ENCODE data around the gene ARSA. TPM values are rescaled to one million over a fixed set of nuclear protein-coding genes. Genes with fewer than 3 reads are reported as not detected.

ARSA gene
- total RNA-seq, result 10 to 100 TPM in 1 of 2 donors, 1 to 10 TPM in 1; 6.8 to 11.4 TPM
- 10 to 100 TPM; 20.3 to 28.0 TPM for polyA plus RNA-seq

- peaks cover 6 to 39% (median 15%) of the 10 kb centered on the region in 4 donors for H3K4me1 ChIP-seq (ENCODE audit: control insufficient read depth in 4 of 4, insufficient read depth in 4 of 4, low read length in 3 of 4)
- DNase-seq (ENCODE audit: low spot score), result peak; percentile 89
Measured at GRCh38 chr22:50627642-50628542, at the start of gene ARSA. Gene ARSA (minus strand): TSS chr22:50628152. CDS start chr22:50627779, 373 bp downstream.

More at GRCh38 chr22:50627642-50628542, at the start of gene ARSA:
- no peak for TF ChIP-seq YY1 (IDR thresholded peaks at IDR 0.05)
- TF ChIP-seq REST (IDR thresholded peaks at IDR 0.05), result peak; percentile 68
- peak; percentile 59 to 67 for TF ChIP-seq RAD21 (IDR thresholded peaks at IDR 0.05)
- no peak for TF ChIP-seq EGR1 (IDR thresholded peaks at IDR 0.05; ENCODE audit: low read depth in 2 of 2)
- peak; percentile 28 for TF ChIP-seq TAF1 (conservative IDR thresholded peaks at IDR 0.05)
- peak; percentile 25 for TF ChIP-seq CTCF (IDR thresholded peaks at IDR 0.05; ENCODE audit: low read depth, low read length, missing input control)
- no peak for TF ChIP-seq JUND (IDR thresholded peaks at IDR 0.05)
- Histone ChIP-seq H3K27me3 (ENCODE audit: control insufficient read depth in 4 of 4, insufficient read depth in 4 of 4, low read length in 3 of 4) (no peaks in the 10 kb centered on the region), H3K9ac (ENCODE audit: low read depth in 1 of 2, low read length in 2 of 2) (peak within 1 kb of the TSS; percentile 72 to 80), H3K4me3 (ENCODE audit: low read depth in 1 of 3, low read length in 3 of 3) (peak within 1 kb of the TSS; percentile 64 to 91 (median 88)), H3K27ac (ENCODE audit: low read depth in 1 of 2, low read length in 2 of 2) (peak within 1 kb of the TSS; percentile 52 to 77), H3K9me3 (ENCODE audit: control insufficient read depth in 4 of 4, low read length in 3 of 4) (no peaks in the 10 kb centered on the region), H3K36me3 (ENCODE audit: control insufficient read depth in 4 of 4, insufficient read depth in 3 of 4, low read depth in 1 of 4, low read length in 3 of 4) (no peaks in the 10 kb centered on the region)
- WGBS, result 1% methylated on average over 88 of the region's 88 CpGs
